ENCODE results near the gene IL13.

GRCh38 chr5:132667761-132668705, 10.1 kb downstream of the IL13 start:
- TF ChIP-seq CTCF (conservative IDR thresholded peaks at IDR 0.05; ENCODE audit: low read depth, low read length) = no peak
- no peak for TF ChIP-seq EZH2 (IDR thresholded peaks at IDR 0.05; ENCODE audit: borderline replicate concordance, low read depth, low read length, poor library complexity, severe bottlenecking)
